GM10266 (cell line): ENCODE results near the gene PRX.

ENCODE experiments used
- DNase-seq: peaks from one replicate; pipeline ENCODE4 v3.0.0; 2012; ENCODE audit errors: extremely low spot score
- CTCF ChIP-seq: IDR thresholded peaks from 2 replicates; pipeline ENCODE4 v1.5.1; 2012; ENCODE audit warnings: mild to moderate bottlenecking, low read depth; ENCODE audit not compliant: control insufficient read depth, insufficient read depth; ENCODE audit errors: missing control alignments

The PRX gene

GRCh38 chr19:40421993-40422747 lies 9.0 kb upstream of the PRX start:
- DNase-seq = no peak
- no peak for TF ChIP-seq CTCF

GRCh38 chr19:40420766-40421765 lies 7.9 kb upstream of the PRX start:
- peak; percentile 76 for DNase-seq
- TF ChIP-seq CTCF = peak; percentile 89

GRCh38 chr19:40420451-40420765 lies 7.2 kb upstream of the PRX start:
- DNase-seq = no peak
- TF ChIP-seq CTCF = no peak

GRCh38 chr19:40419780-40420179 lies 6.6 kb upstream of the PRX start:
- no peak for TF ChIP-seq CTCF
- DNase-seq = no peak

- no peak for TF ChIP-seq CTCF
- no peak for DNase-seq
Observed at GRCh38 chr19:40419066-40419612, 6.0 kb upstream of the PRX start.

GRCh38 chr19:40418040-40418439 lies 4.9 kb upstream of the PRX start:
- no peak for DNase-seq
- TF ChIP-seq CTCF = no peak
